ENCODE results near the gene ERG.

Gene ERG

DNA sequence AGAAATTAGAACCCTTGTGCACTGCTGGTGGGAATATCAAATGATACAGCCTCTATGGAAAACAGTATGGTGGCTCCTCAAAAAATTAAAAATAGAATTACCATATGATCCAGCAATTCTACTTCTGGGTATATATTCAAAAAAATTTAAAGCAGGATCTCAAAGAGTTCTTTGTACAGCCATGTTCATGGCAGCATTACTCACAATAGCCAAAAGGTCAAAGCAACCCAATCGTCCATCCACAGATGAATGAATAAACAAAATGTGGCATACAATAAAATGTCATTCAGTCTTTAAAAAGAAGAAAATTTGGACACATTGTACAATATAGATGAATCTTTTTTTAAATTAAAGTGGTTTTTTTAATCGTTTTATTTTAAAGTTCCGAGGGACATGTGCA, 36.3 kb upstream of the ERG start:
- Histone ChIP-seq H3K23ac (ENCODE audit: low read depth, low read length, poor library complexity) (no peak overlapping the region), H3K14ac (ENCODE audit: low read length) (no peak overlapping the region), H3K18ac (ENCODE audit: low read length) (no peak overlapping the region), H2AK5ac (ENCODE audit: low read depth, low read length) (no peak overlapping the region), H4K91ac (ENCODE audit: low read depth, low read length, poor library complexity) (no peak overlapping the region), H3K79me1 (ENCODE audit: low read depth, low read length) (no peaks in the 10 kb centered on the region), H3K27ac (replicated peaks; ENCODE audit: low read length) (no peak overlapping the region), H2BK15ac (ENCODE audit: low read length) (no peak overlapping the region), H3K9me3 (replicated peaks in 1 of 2; ENCODE audit: control insufficient read depth in 2 of 2, insufficient read depth in 1 of 2, low read depth in 1 of 2, low read length in 2 of 2) (no peaks in the 10 kb centered on the region), H3K36me3 (replicated peaks in 1 of 2; ENCODE audit: control insufficient read depth in 2 of 2, insufficient read depth in 2 of 2, low read length in 2 of 2) (no peaks in the 10 kb centered on the region), H2BK12ac (ENCODE audit: low read length) (no peak overlapping the region), H2BK120ac (ENCODE audit: low read depth, low read length) (no peak overlapping the region), H3K4me2 (ENCODE audit: insufficient read depth, low read length, poor library complexity, severe bottlenecking) (no peak overlapping the region), H4K8ac (ENCODE audit: low read depth, low read length) (no peak overlapping the region), H3K27me3 (ENCODE audit: control insufficient read depth in 3 of 3, insufficient read depth in 3 of 3, low read depth in 1 of 3, low read length in 3 of 3) (no peaks in the 10 kb centered on the region), H3K4me3 (ENCODE audit: low read length in 2 of 2) (no peak overlapping the region), H3K4ac (ENCODE audit: low read length) (no peak overlapping the region), H3K9ac (ENCODE audit: low read depth, low read length, poor library complexity) (no peak overlapping the region), H2BK5ac (ENCODE audit: low read length) (no peak overlapping the region), H2AFZ (ENCODE audit: low read length) (no peak overlapping the region), H3K4me1 (ENCODE audit: control insufficient read depth in 2 of 2, insufficient read depth in 1 of 2, low read depth in 1 of 2, low read length in 2 of 2) (no peaks in the 10 kb centered on the region)
- no peak for DNase-seq (ENCODE audit: low spot score)
- 100% methylated on average over 2 of the region's 3 CpGs; no CpG with 5 or more reads in 1 of the 2 donors for WGBS, 2 donors (ENCODE audit: extremely low coverage in 2 of 2, insufficient read length in 2 of 2, insufficient replicate concordance in 1 of 2)

DNA sequence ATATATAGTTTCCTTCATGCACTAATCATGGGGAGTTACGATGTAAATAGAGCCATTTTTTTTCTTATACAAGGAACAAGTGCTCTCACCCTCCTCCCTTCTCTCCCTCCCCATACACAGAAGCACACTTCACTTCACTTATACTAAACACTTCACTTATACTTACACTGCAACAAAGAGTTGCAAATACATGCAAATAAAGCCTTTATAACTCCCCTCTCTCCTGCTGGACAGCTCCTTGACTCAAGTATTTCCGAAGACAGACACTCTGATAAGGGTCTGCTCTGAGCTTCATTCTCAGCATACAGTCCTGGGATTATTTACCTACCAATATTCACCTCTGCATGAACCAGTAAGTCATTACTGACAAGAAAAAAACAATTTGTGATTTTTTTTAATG, 35.6 kb upstream of the ERG start:
- no peak overlapping the region for H3K4me3 ChIP-seq (ENCODE audit: low read length in 2 of 2)
- H2AFZ ChIP-seq (ENCODE audit: low read length): no peak overlapping the region
- H4K91ac ChIP-seq (ENCODE audit: low read depth, low read length, poor library complexity): no peak overlapping the region
- H2BK120ac ChIP-seq (ENCODE audit: low read depth, low read length): no peak overlapping the region
- H3K4me2 ChIP-seq (ENCODE audit: insufficient read depth, low read length, poor library complexity, severe bottlenecking): no peak overlapping the region
- H3K23ac ChIP-seq (ENCODE audit: low read depth, low read length, poor library complexity): no peak overlapping the region
- no peak overlapping the region for H3K18ac ChIP-seq (ENCODE audit: low read length)
- no peaks in the 10 kb centered on the region for H3K27me3 ChIP-seq (ENCODE audit: control insufficient read depth in 3 of 3, insufficient read depth in 3 of 3, low read depth in 1 of 3, low read length in 3 of 3)
- H3K4me1 ChIP-seq (ENCODE audit: control insufficient read depth in 2 of 2, insufficient read depth in 1 of 2, low read depth in 1 of 2, low read length in 2 of 2): no peaks in the 10 kb centered on the region
- no peak overlapping the region for H3K4ac ChIP-seq (ENCODE audit: low read length)
- H2BK5ac ChIP-seq (ENCODE audit: low read length): no peak overlapping the region
- DNase-seq (ENCODE audit: low spot score): no peak
- H3K14ac ChIP-seq (ENCODE audit: low read length): no peak overlapping the region
- no CpG with 5 or more reads among the region's 2 CpGs for WGBS, 2 donors (ENCODE audit: extremely low coverage in 2 of 2, insufficient read length in 2 of 2, insufficient replicate concordance in 1 of 2)
- H2AK5ac ChIP-seq (ENCODE audit: low read depth, low read length): no peak overlapping the region
- no peaks in the 10 kb centered on the region for H3K36me3 ChIP-seq (replicated peaks in 1 of 2; ENCODE audit: control insufficient read depth in 2 of 2, insufficient read depth in 2 of 2, low read length in 2 of 2)
- no peak overlapping the region for H2BK15ac ChIP-seq (ENCODE audit: low read length)
- no peak overlapping the region for H3K9ac ChIP-seq (ENCODE audit: low read depth, low read length, poor library complexity)
- no peaks in the 10 kb centered on the region for H3K9me3 ChIP-seq (replicated peaks in 1 of 2; ENCODE audit: control insufficient read depth in 2 of 2, insufficient read depth in 1 of 2, low read depth in 1 of 2, low read length in 2 of 2)
- H3K27ac ChIP-seq (replicated peaks; ENCODE audit: low read length): no peak overlapping the region
- no peak overlapping the region for H4K8ac ChIP-seq (ENCODE audit: low read depth, low read length)
- no peaks in the 10 kb centered on the region for H3K79me1 ChIP-seq (ENCODE audit: low read depth, low read length)
- no peak overlapping the region for H2BK12ac ChIP-seq (ENCODE audit: low read length)

GRCh38 chr21:38531591-38531990, 33.3 kb upstream of the ERG start:
- no peak overlapping the region for H3K4ac ChIP-seq (ENCODE audit: low read length)
- H3K23ac ChIP-seq (ENCODE audit: low read depth, low read length, poor library complexity): no peak overlapping the region
- no peak overlapping the region for H3K14ac ChIP-seq (ENCODE audit: low read length)
- no peaks in the 10 kb centered on the region for H3K9me3 ChIP-seq (replicated peaks in 1 of 2; ENCODE audit: control insufficient read depth in 2 of 2, insufficient read depth in 1 of 2, low read depth in 1 of 2, low read length in 2 of 2)
- no peak overlapping the region for H2AK5ac ChIP-seq (ENCODE audit: low read depth, low read length)
- H3K9ac ChIP-seq (ENCODE audit: low read depth, low read length, poor library complexity): no peak overlapping the region
- no peaks in the 10 kb centered on the region for H3K27me3 ChIP-seq (ENCODE audit: control insufficient read depth in 3 of 3, insufficient read depth in 3 of 3, low read depth in 1 of 3, low read length in 3 of 3)
- no peak for DNase-seq (ENCODE audit: low spot score)
- no peak overlapping the region for H3K27ac ChIP-seq (replicated peaks; ENCODE audit: low read length)
- H2BK5ac ChIP-seq (ENCODE audit: low read length): no peak overlapping the region
- no CpG with 5 or more reads among the region's 5 CpGs for WGBS, 2 donors (ENCODE audit: extremely low coverage in 2 of 2, insufficient read length in 2 of 2, insufficient replicate concordance in 1 of 2)
- H2BK15ac ChIP-seq (ENCODE audit: low read length): no peak overlapping the region
- H4K91ac ChIP-seq (ENCODE audit: low read depth, low read length, poor library complexity): no peak overlapping the region
- H2BK120ac ChIP-seq (ENCODE audit: low read depth, low read length): no peak overlapping the region
- H2AFZ ChIP-seq (ENCODE audit: low read length): no peak overlapping the region
- no peak overlapping the region for H3K4me3 ChIP-seq (ENCODE audit: low read length in 2 of 2)
- H3K79me1 ChIP-seq (ENCODE audit: low read depth, low read length): no peaks in the 10 kb centered on the region
- no peaks in the 10 kb centered on the region for H3K36me3 ChIP-seq (replicated peaks in 1 of 2; ENCODE audit: control insufficient read depth in 2 of 2, insufficient read depth in 2 of 2, low read length in 2 of 2)
- H2BK12ac ChIP-seq (ENCODE audit: low read length): no peak overlapping the region
- H3K4me1 ChIP-seq (ENCODE audit: control insufficient read depth in 2 of 2, insufficient read depth in 1 of 2, low read depth in 1 of 2, low read length in 2 of 2): no peaks in the 10 kb centered on the region
- H3K18ac ChIP-seq (ENCODE audit: low read length): no peak overlapping the region
- H4K8ac ChIP-seq (ENCODE audit: low read depth, low read length): no peak overlapping the region
- H3K4me2 ChIP-seq (ENCODE audit: insufficient read depth, low read length, poor library complexity, severe bottlenecking): no peak overlapping the region

DNA sequence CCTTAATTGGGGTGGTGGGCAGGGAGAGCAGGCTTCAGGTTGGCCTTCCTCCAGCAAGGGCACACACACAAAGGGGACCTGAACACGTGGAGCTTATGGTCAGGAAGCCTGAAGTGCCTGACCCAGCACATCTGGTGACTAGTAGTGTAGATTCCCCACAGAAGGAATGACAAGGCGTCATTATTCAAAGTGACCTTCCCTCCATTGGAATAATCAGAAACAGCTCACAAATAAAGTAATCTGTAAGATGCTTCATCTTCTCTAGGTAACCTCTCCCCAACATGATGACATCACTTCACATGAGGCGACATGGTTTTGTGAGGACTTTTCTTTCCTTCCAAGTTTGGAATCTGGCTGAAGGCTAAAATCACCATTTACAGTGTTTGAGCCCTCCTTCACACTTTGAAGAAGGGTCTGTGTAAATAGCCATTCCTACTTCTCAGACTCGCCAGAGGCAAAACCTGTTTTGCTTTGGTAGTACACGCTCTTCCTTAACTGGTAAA, 32.8 kb upstream of the ERG start:
- H3K9ac ChIP-seq (ENCODE audit: low read depth, low read length, poor library complexity): no peak overlapping the region
- DNase-seq (ENCODE audit: low spot score): no peak
- no peak overlapping the region for H3K27ac ChIP-seq (replicated peaks; ENCODE audit: low read length)
- no peak overlapping the region for H2BK5ac ChIP-seq (ENCODE audit: low read length)
- no peaks in the 10 kb centered on the region for H3K9me3 ChIP-seq (replicated peaks in 1 of 2; ENCODE audit: control insufficient read depth in 2 of 2, insufficient read depth in 1 of 2, low read depth in 1 of 2, low read length in 2 of 2)
- no peak overlapping the region for H3K18ac ChIP-seq (ENCODE audit: low read length)
- no peak overlapping the region for H4K91ac ChIP-seq (ENCODE audit: low read depth, low read length, poor library complexity)
- no peak overlapping the region for H2AFZ ChIP-seq (ENCODE audit: low read length)
- no peaks in the 10 kb centered on the region for H3K4me1 ChIP-seq (ENCODE audit: control insufficient read depth in 2 of 2, insufficient read depth in 1 of 2, low read depth in 1 of 2, low read length in 2 of 2)
- no peak overlapping the region for H2BK120ac ChIP-seq (ENCODE audit: low read depth, low read length)
- no peak overlapping the region for H2AK5ac ChIP-seq (ENCODE audit: low read depth, low read length)
- no CpG with 5 or more reads among the region's 5 CpGs for WGBS, 2 donors (ENCODE audit: extremely low coverage in 2 of 2, insufficient read length in 2 of 2, insufficient replicate concordance in 1 of 2)
- no peak overlapping the region for H2BK15ac ChIP-seq (ENCODE audit: low read length)
- no peak overlapping the region for H3K4me3 ChIP-seq (ENCODE audit: low read length in 2 of 2)
- no peak overlapping the region for H2BK12ac ChIP-seq (ENCODE audit: low read length)
- no peak overlapping the region for H3K4ac ChIP-seq (ENCODE audit: low read length)
- no peak overlapping the region for H3K4me2 ChIP-seq (ENCODE audit: insufficient read depth, low read length, poor library complexity, severe bottlenecking)
- H3K23ac ChIP-seq (ENCODE audit: low read depth, low read length, poor library complexity): no peak overlapping the region
- H3K36me3 ChIP-seq (replicated peaks in 1 of 2; ENCODE audit: control insufficient read depth in 2 of 2, insufficient read depth in 2 of 2, low read length in 2 of 2): no peaks in the 10 kb centered on the region
- no peaks in the 10 kb centered on the region for H3K79me1 ChIP-seq (ENCODE audit: low read depth, low read length)
- no peak overlapping the region for H3K14ac ChIP-seq (ENCODE audit: low read length)
- no peaks in the 10 kb centered on the region for H3K27me3 ChIP-seq (ENCODE audit: control insufficient read depth in 3 of 3, insufficient read depth in 3 of 3, low read depth in 1 of 3, low read length in 3 of 3)
- H4K8ac ChIP-seq (ENCODE audit: low read depth, low read length): no peak overlapping the region
